ENCODE data around the gene SECTM1.

GRCh38 chr17:82327289-82327688 lies 6.3 kb downstream of the SECTM1 start:
- TF ChIP-seq L3MBTL2 (conservative IDR thresholded peaks at IDR 0.05) (no peak), FOXM1 (IDR thresholded peaks at IDR 0.05; ENCODE audit: borderline replicate concordance) (no peak), ELF4 (IDR thresholded peaks at IDR 0.05) (no peak), BHLHE40 (IDR thresholded peaks at IDR 0.05; ENCODE audit: borderline replicate concordance) (no peak), SUZ12 (IDR thresholded peaks at IDR 0.05) (no peak), ARNT (IDR thresholded peaks at IDR 0.05) (no peak), FOXK2 (IDR thresholded peaks at IDR 0.05) (no peak), HDGF (IDR thresholded peaks at IDR 0.05; ENCODE audit: borderline replicate concordance) (no peak), ZNF384 (IDR thresholded peaks at IDR 0.05) (no peak), CTBP1 (IDR thresholded peaks at IDR 0.05; ENCODE audit: borderline replicate concordance) (no peak)

Data from HEK293T (cell line).